OCI-LY1 (cell line): Measurements from ENCODE around the gene ZNF41.
A peak's percentile ranks its signal among the peaks of the same experiment; 100 is the strongest.
"Not testable (repeated sequence)": the region's sequence is repeated elsewhere in the genome, so short reads cannot be mapped to it uniquely, and the experiment has no call there.

Experiments
- H2AFZ ChIP-seq: fragments of 200-600 bp; sonication (generic), shearing (Covaris generic); 2 replicates; pipeline ENCODE4 v1.6.0; 2014; ENCODE audit warnings: antibody characterized with exemption, mild to moderate bottlenecking, low read length
- H3F3A ChIP-seq: fragments of 200-600 bp; sonication (generic), shearing (Covaris generic); 2 replicates; pipeline ENCODE4 v1.6.0; 2014; ENCODE audit warnings: mild to moderate bottlenecking, antibody characterized with exemption, low read length, moderate library complexity; ENCODE audit not compliant: insufficient read depth
- H3K27ac ChIP-seq: fragments of 200-600 bp; sonication (generic); 2 replicates; pipeline ENCODE4 v1.5.1; 2014; ENCODE audit warnings: low read length, mixed run types, mild to moderate bottlenecking, low read depth; ENCODE audit not compliant: poor library complexity, severe bottlenecking
- H3K27me3 ChIP-seq: fragments of 200-600 bp; sonication (generic); 2 replicates; pipeline ENCODE4 v1.6.0; 2014; ENCODE audit warnings: antibody characterized with exemption, mild to moderate bottlenecking, low read length, moderate library complexity; ENCODE audit not compliant: insufficient read depth
- H3K36me3 ChIP-seq: fragments of 200-600 bp; sonication (generic); 2 replicates; pipeline ENCODE4 v1.6.1; 2014; ENCODE audit warnings: mild to moderate bottlenecking, antibody characterized with exemption, low read length, moderate library complexity, mixed read lengths; ENCODE audit not compliant: insufficient read depth
- H3K4me1 ChIP-seq: fragments of 200-600 bp; sonication (generic); 2 replicates; pipeline ENCODE4 v1.5.1; 2014; ENCODE audit warnings: mild to moderate bottlenecking, low read length, moderate library complexity; ENCODE audit not compliant: insufficient read depth, severe bottlenecking
- H3K4me2 ChIP-seq: fragments of 200-600 bp; sonication (generic), shearing (Covaris generic); 2 replicates; pipeline ENCODE4 v1.6.1; 2014; ENCODE audit warnings: low read length
- H3K4me3 ChIP-seq: fragments of 200-600 bp; sonication (generic); 2 replicates; pipeline ENCODE4 v1.5.1; 2014; ENCODE audit warnings: low read length, low read depth, mild to moderate bottlenecking, mixed read lengths; ENCODE audit not compliant: poor library complexity, severe bottlenecking
- H3K79me2 ChIP-seq: fragments of 200-600 bp; shearing (Covaris generic); 2 replicates; pipeline ENCODE4 v1.6.1; 2016; ENCODE audit warnings: mixed run types, low read length, mixed read lengths; ENCODE audit not compliant: insufficient read depth
- H3K9ac ChIP-seq: fragments of 200-600 bp; sonication (generic), shearing (Covaris generic); 2 replicates; pipeline ENCODE4 v1.6.1; 2014; ENCODE audit warnings: mild to moderate bottlenecking, low read length, mixed read lengths
- H3K9me2 ChIP-seq: fragments of 200-600 bp; sonication (generic), shearing (Covaris generic); 2 replicates; pipeline ENCODE4 v1.6.1; 2014; ENCODE audit warnings: low read depth, mild to moderate bottlenecking, low read length, mixed read lengths
- H3K9me3 ChIP-seq: fragments of 200-600 bp; shearing (Covaris generic); 2 replicates; pipeline ENCODE4 v1.6.1; 2014; ENCODE audit warnings: low read length, mixed read lengths
- H4K20me1 ChIP-seq: fragments of 200-600 bp; sonication (generic), shearing (Covaris generic); 2 replicates; pipeline ENCODE4 v1.6.0; 2016; ENCODE audit warnings: mild to moderate bottlenecking, low read length; ENCODE audit not compliant: insufficient read depth
- EZH2 ChIP-seq: fragments of 200-600 bp; sonication (generic), shearing (Covaris generic); IDR thresholded peaks from 2 replicates; pipeline ENCODE4 v1.8.0; 2017; ENCODE audit warnings: borderline replicate concordance, mixed run types, mild to moderate bottlenecking, antibody characterized with exemption, low read length, moderate library complexity, mixed read lengths
- TF ChIP-seq, protein P1 (sequence below): fragments of 200-600 bp; sonication (generic), shearing (Covaris generic); IDR thresholded peaks from 2 replicates; pipeline ENCODE4 v1.5.1; 2017; ENCODE audit warnings: mild to moderate bottlenecking, antibody characterized with exemption, low read length, moderate library complexity, mixed read lengths

ZNF41 gene

GRCh38 chrX:47515941-47516665 lies 33.1 kb upstream of the ZNF41 start:
- no peak overlapping the region for H2AFZ ChIP-seq
- no peak overlapping the region for H3K9ac ChIP-seq
- H3K4me1 ChIP-seq, result peaks cover 15% of the 10 kb centered on the region
- H4K20me1 ChIP-seq, result no peaks in the 10 kb centered on the region
- H3K79me2 ChIP-seq, result no peaks in the 10 kb centered on the region
- TF ChIP-seq, protein P1, sequence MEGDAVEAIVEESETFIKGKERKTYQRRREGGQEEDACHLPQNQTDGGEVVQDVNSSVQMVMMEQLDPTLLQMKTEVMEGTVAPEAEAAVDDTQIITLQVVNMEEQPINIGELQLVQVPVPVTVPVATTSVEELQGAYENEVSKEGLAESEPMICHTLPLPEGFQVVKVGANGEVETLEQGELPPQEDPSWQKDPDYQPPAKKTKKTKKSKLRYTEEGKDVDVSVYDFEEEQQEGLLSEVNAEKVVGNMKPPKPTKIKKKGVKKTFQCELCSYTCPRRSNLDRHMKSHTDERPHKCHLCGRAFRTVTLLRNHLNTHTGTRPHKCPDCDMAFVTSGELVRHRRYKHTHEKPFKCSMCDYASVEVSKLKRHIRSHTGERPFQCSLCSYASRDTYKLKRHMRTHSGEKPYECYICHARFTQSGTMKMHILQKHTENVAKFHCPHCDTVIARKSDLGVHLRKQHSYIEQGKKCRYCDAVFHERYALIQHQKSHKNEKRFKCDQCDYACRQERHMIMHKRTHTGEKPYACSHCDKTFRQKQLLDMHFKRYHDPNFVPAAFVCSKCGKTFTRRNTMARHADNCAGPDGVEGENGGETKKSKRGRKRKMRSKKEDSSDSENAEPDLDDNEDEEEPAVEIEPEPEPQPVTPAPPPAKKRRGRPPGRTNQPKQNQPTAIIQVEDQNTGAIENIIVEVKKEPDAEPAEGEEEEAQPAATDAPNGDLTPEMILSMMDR, result no peak
- TF ChIP-seq EZH2, result no peak
- no peaks in the 10 kb centered on the region for H3K9me3 ChIP-seq
- H3F3A ChIP-seq, result no peaks in the 10 kb centered on the region
- no peak overlapping the region for H3K4me3 ChIP-seq
- no peaks in the 10 kb centered on the region for H3K9me2 ChIP-seq
- no peaks in the 10 kb centered on the region for H3K36me3 ChIP-seq
- H3K4me2 ChIP-seq, result no peak overlapping the region
- H3K27ac ChIP-seq, result no peak overlapping the region
- no peaks in the 10 kb centered on the region for H3K27me3 ChIP-seq

DNA sequence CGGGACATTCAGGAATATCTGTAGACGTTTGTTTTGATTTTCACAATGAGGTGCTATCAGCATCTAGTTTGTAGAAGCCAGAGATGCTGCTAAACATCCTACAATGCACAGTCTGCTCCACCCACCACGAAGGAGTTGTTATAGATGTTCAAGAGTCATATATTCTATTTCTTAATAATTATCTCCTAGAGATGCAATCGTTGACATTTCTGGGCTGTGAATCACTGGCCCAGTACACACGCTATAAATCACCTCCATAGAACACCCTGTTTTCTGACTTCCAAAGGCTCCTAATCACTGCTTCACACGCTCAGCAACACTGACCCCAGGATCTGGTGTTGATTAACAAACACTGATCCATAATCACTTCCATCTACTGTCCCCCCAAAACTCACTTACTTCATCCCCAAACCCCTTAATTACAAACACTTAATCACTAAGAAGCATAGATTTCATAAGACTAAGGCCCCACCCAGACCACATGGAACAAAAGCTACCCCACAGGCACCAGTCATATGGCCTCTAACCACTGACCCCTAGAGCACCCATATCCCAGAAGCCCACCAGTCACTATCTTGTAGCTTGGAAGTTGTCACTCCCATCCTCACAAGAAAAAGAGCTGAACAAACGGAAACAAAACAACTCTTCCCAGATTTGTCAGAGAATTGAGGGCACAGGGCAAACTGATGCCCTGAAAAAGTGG lies 31.7 kb upstream of the ZNF41 start:
- no peaks in the 10 kb centered on the region for H3K27me3 ChIP-seq
- no peak overlapping the region for H2AFZ ChIP-seq
- peaks cover 15% of the 10 kb centered on the region for H3K4me1 ChIP-seq
- H3K79me2 ChIP-seq, result no peaks in the 10 kb centered on the region
- no peaks in the 10 kb centered on the region for H4K20me1 ChIP-seq
- no peak overlapping the region for H3K4me3 ChIP-seq
- H3F3A ChIP-seq, result no peaks in the 10 kb centered on the region
- no peaks in the 10 kb centered on the region for H3K9me3 ChIP-seq
- H3K9ac ChIP-seq, result no peak overlapping the region
- TF ChIP-seq EZH2, result no peak
- no peak overlapping the region for H3K4me2 ChIP-seq
- no peak overlapping the region for H3K27ac ChIP-seq
- H3K9me2 ChIP-seq, result no peaks in the 10 kb centered on the region
- no peaks in the 10 kb centered on the region for H3K36me3 ChIP-seq

DNA sequence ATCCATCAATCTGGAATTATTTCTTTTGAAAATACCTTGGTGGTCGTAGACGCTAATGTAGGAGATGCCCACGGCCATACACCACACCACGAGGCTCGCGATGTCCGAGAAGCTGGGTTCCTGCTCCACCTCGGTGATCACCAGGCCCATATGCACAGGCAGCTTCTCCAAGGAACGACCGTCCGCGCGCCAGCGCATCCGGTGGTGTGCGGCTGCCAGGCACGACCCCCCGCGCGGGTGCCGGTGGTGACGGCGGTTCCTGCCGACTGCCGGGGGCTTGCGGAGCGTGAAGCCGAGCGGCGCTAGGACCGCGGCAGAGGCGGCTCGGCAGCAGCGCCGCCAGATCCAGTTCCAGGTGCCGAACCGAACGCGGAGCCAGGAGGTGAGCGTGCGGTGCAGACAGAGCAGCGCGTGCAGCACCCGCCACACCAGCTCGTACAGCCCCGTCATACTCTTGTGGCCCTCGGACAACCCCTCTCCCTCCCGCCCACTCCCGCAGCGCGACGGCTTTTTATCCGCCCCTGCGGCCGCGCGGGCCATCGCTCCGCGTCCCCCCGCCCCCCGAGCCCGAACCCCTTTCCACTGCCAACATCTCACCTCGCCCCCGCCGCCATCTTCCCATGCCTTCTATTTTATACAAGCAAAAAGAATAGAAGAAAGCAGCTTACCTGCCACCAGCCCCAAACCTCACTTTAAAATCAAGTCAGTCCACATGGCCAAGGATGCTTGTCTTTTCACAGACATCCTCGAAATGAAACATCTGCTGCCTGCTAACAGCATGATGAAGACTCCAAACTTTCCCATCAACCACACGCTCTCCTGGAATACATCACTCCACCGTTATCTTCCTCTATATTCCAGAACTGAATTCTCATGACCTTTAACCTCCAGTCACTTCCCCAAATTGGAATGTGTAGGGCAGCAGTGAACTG lies 30.3 kb upstream of the ZNF41 start:
- H3K36me3 ChIP-seq, H3K9me2 ChIP-seq, H3K9me3 ChIP-seq, H2AFZ ChIP-seq, H3K27ac ChIP-seq, H3F3A ChIP-seq, H3K79me2 ChIP-seq, H3K27me3 ChIP-seq, H4K20me1 ChIP-seq: not testable (repeated sequence)
- peaks cover 15% of the 10 kb centered on the region for H3K4me1 ChIP-seq
- peak overlapping the region; percentile 50 for H3K9ac ChIP-seq
- peak overlapping the region; percentile 70 for H3K4me2 ChIP-seq
- H3K4me3 ChIP-seq, result peak overlapping the region; percentile 61

DNA sequence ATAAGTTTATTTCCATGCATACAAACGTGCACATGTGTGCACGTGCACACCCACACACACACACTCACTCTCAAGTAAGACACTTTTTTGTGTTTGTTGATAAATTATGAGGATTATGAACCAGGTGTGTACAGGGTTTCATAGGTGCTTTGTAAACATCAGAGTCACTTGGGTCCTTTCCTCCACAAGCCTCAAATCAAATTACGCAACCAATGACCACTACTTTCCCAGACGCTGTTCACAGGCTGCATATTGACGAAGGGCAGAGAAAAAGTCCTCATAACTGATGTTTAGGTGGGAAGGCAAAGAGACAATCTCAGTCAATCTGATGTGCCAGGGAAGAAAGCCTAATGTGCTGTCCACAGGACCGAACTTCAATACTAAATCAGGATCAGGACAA lies 29.4 kb upstream of the ZNF41 start:
- H3K9ac ChIP-seq, H4K20me1 ChIP-seq, H3K27ac ChIP-seq, H3K9me2 ChIP-seq, H3K79me2 ChIP-seq, H3F3A ChIP-seq, H3K36me3 ChIP-seq, H3K27me3 ChIP-seq, H3K9me3 ChIP-seq, H2AFZ ChIP-seq: not testable (repeated sequence)
- H3K4me3 ChIP-seq, result peak overlapping the region; percentile 40
- peak overlapping the region; percentile 26; the same call in 1 of the 2 replicates for H3K4me2 ChIP-seq
- H3K4me1 ChIP-seq, result peaks cover 15% of the 10 kb centered on the region
